Gastrocnemius medialis (tissue), 4 donors: Measurements from ENCODE around the gene PRKD1.

ENCODE experiments used
- POLR2A ChIP-seq, 2 donors: fragments of 450-650 bp; IDR thresholded peaks; one replicate each; pipeline ENCODE4 v1.6.1; 2017; ENCODE audit warnings: antibody characterized with exemption in 2 of 2, mild to moderate bottlenecking in 2 of 2, moderate library complexity in 2 of 2
- TF ChIP-seq, protein P1 (sequence below), 5 experiments: fragments of 450-650 bp in 3 of 5; fragments of 200-600 bp in 2 of 5; sonication (generic) in 2 of 5; IDR thresholded peaks in 4 of 5; conservative IDR thresholded peaks in 1 of 5; 1 replicate in 4 of 5; 2 replicates in 1 of 5; pipeline ENCODE4 v1.5.1; 2016 to 2019; ENCODE audit warnings: antibody characterized with exemption in 5 of 5, mild to moderate bottlenecking in 3 of 5, moderate library complexity in 3 of 5

- TF ChIP-seq, protein P1, sequence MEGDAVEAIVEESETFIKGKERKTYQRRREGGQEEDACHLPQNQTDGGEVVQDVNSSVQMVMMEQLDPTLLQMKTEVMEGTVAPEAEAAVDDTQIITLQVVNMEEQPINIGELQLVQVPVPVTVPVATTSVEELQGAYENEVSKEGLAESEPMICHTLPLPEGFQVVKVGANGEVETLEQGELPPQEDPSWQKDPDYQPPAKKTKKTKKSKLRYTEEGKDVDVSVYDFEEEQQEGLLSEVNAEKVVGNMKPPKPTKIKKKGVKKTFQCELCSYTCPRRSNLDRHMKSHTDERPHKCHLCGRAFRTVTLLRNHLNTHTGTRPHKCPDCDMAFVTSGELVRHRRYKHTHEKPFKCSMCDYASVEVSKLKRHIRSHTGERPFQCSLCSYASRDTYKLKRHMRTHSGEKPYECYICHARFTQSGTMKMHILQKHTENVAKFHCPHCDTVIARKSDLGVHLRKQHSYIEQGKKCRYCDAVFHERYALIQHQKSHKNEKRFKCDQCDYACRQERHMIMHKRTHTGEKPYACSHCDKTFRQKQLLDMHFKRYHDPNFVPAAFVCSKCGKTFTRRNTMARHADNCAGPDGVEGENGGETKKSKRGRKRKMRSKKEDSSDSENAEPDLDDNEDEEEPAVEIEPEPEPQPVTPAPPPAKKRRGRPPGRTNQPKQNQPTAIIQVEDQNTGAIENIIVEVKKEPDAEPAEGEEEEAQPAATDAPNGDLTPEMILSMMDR (IDR thresholded peaks at IDR 0.05 in 4 of 5, conservative IDR thresholded peaks at IDR 0.05 in 1 of 5), result no peak
- no peak for TF ChIP-seq POLR2A (IDR thresholded peaks at IDR 0.05)
These were observed 318.8 kb downstream of the PRKD1 start for GRCh38 chr14:29608861-29609260.
